Measurements from ENCODE around the gene ALG3.

The ALG3 gene

GRCh38 chr3:184259878-184260723 is 11.3 kb upstream of the ALG3 start:
- DNase-seq: no peak

- DNase-seq: no peak
Observed at GRCh38 chr3:184259396-184259877, 10.7 kb upstream of the ALG3 start.

GRCh38 chr3:184258926-184259325 is 10.2 kb upstream of the ALG3 start:
- DNase-seq: no peak

DNA sequence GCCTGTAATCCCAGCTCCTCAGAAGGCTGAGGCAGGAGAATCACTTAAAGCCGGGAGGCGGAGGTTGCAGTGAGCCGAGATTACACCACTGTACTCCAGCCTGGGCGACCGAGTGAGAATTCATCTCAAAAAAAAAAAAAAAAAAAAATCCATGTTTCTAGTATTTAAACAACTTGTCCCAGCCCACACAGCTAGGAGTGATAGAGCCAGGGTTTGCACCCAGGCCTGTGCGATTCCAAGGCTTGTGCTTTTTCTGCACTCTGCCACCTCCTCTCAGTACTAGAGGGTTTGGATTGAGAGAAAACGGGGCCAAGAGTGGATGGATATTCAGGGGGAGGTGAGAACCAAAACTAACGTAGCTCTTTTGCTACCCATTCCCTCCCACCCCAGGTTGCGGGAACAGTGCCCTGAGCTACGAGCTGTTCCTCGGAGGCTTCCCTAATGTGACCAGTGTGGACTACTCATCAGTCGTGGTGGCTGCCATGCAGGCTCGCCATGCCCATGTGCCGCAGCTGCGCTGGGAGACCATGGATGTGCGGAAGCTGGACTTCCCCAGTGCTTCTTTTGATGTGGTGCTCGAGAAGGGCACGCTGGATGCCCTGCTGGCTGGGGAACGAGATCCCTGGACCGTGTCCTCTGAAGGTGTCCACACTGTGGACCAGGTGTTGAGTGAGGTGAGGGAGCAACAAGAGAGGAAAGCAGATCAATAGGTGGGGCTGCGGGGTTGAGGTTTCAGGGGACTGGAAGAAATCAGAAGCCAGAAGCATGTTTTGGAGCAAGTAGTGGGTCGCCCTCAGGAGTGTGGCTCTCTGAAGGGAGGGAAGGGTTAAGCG is 8.5 kb upstream of the ALG3 start:
- no peak for DNase-seq

GRCh38 chr3:184255291-184256039 is 6.7 kb upstream of the ALG3 start:
- DNase-seq: no peak

DNA sequence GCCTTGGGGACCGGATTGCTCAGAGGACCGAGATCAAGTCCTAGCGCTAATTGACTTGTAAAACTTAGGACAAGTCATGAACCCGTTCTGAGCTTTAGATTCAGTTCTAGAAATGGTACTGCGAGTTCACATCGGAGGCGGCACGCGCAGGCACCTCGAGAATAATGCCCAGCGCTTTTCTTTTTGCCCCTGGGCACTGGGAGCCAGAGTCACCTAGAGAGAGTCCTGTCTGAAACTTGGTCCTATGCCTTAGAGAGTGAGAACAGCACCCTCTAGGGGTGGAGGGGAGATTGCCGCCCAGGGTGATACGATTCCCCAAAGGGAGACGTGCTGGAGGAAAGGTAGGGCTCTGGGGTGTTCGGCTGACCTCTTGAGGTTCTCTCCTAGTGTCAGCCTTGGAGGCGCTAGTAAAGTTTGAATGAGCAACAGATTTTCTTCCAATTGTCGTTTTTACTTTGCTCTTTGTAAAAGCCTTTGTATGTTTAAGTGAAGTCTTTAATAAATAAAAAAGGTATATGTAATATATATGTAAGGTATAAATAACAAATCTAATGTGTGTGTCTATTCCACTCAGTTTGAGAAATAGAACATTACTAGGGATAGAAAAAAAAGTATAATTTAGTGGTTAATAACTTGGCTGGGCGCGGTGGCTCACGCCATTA is 1.5 kb upstream of the ALG3 start:
- DNase-seq: peak; percentile 91

- DNase-seq: peak; percentile 98
Observed at GRCh38 chr3:184249412-184250166, 827 bp upstream of the ALG3 start, which contains the start of gene EEF1AKMT4. TSS of gene EEF1AKMT4 (plus strand) at chr3:184249672. CDS start at chr3:184249695, 23 bp downstream.

DNA sequence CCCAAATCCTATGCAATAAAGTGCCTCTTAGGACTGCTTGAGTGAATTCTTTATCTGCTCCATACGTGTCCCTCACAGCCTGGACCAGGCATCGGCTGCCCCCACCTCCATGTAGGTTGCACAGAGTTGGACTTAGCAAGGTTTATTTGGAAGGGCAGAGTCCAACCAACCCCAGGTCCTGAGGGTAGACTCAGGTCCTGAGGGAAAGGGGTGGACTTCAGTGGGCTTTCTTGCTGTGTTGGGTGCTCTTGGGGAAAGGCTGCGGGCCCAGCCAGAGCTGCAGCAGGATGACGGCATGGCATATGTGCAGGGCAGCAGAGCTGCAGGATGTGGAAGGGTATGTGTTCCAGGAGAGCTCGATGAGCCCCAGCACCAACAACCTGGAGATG is 6.5 kb downstream of the ALG3 start:
- no peak for DNase-seq

DNA sequence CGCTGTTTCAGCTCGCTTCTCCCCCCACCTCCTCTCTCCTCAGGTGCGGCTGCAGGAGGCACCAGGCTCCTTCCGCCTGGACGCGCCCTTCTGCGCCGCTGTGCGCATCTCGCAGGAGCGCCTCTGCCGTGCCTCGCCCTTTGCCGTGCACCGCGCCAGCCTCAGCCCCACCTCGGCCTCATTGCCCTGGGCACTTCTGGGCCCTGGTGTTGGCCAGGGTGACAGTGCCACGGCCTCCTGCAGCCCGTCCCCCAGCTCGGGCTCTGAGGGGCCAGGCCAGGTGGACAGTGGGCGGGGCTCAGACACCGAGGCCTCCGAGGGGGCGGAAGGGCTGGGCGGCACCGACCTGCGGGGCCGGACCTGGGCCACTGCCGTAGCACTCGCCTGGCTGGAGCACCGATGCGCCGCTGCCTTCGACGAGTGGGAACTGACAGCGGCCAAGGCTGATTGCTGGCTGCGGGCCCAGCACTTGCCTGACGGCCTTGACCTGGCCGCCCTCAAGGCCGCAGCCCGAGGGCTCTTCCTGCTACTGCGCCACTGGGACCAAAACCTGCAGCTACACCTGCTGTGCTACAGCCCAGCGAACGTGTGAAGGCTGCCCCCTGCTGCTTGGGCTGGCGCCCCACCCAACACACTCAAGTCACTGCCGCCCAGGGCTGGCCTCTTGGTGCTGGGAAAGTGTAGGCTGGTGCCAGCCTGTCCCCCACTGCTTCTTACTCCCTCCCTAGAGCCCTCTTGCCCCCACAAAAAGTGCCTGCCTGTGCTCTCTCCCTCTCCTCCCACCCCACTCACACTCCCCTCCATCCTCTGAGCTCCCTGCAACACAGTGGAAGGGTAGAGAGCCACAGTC is 7.1 kb downstream of the ALG3 start:
- no peak for DNase-seq

DNA sequence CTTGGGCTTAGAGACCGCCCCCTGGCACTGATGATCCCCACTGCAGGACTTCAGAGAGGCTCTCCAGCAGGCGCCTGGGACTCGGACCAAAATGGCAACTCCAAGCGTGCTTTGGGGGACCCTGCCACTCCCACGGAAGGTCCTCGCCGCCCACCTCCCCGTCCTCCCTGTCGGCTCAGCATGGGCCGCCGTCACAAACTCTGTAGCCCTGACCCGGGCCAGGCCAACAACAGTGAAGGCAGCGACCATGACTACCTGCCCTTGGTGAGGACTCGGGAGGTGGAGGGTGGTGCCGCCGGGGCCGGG is 7.7 kb downstream of the ALG3 start:
- no peak for DNase-seq

DNA sequence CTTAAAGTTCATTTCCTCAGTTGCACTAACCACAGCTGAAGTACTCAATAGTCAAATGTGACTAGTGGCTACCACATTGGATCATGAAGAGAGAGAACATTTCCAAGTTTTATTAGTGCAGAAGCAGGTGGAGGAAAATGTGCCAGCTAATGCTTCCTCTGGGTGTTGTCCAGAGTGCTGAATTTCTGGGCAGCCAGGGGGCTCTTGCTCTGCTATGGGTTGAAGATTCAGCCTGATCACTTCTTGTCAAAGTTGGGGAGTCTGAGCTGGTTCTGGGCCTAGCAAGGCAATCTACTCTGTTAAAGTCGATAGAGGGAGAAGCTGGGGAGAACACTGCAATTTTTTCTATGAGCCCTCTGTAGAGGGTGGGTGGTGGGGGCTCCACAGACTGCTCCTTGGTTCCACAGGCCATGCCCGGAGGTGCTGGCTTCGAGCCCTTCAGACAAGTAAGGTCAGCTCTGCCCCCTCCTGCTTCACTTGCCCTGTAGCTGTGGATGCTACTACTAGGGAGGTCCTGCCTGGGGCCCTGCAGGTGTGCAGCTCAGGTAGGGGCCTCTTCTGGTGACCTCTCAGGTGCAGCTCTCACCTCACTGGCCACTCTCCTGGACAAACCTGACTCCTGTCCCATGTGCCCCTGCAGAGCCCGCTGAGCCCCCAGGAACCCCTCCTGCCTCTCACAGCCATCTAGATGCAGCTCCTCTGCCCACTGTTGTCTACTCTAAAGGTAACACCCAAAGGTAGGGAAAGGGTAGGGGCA is 8.2 kb downstream of the ALG3 start:
- no peak for DNase-seq

- no peak for DNase-seq
Observed at GRCh38 chr3:184239708-184240107, 9.1 kb downstream of the ALG3 start.

DNA sequence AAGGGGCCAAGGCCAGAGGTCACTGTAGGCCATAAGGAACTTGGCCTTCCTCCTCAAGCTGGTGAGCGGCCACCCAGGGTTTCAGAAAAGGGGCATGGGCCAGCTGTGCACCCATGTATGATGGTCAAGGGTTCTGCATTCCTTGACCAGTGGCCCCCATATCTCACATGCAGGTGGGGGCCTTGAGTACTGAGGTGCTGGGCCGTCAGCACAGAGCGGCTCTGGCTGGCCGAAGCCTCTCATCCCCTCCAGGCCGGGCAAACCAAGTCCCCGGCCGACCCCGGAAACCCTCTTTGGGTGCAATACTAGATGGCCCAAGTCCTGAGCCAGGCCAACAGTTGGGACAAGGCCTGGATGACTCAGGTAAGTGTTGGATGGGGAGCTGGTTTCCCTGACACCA is 9.5 kb downstream of the ALG3 start:
- no peak for DNase-seq

- DNase-seq: no peak
Observed at GRCh38 chr3:184238246-184238818, 10.4 kb downstream of the ALG3 start.

DNA sequence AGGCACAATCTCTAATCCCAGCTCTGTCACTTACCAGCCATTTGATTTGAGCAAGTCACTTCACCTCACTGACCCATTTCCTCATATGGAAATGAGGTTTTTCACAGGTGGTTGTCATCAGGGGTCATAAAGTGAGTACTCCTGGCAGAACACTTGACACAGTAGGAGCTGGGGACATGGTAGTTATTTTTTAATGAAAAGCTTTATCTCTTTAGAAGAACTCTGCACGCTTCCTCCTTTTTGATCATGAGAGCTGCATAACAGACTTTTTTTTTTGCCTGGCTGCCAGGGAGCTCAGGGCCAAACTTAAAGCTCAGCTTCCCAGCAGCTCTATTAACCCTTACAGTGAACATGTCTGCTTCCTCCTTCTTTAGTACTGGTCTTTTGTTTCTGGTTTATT is 11.0 kb downstream of the ALG3 start:
- DNase-seq: no peak

DNA sequence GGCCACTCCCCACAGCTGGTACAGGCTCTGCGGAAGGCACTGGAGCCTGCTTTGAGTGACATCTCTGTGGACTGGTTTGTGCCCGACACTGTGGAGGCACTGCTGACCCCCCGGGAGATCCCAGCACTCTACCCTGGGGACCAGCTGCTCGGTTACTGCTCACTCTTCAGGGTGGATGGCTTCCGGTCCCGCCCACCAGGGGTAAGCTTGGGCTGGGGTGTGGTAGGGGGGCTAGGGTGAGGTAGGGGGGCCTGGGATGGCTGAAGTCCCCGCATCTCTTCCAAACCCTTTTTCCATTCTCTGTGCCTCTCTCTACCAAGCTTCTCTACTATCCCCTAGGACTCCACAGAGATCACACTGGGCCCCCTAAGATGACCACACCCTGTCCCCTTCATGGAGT is 11.6 kb downstream of the ALG3 start:
- DNase-seq: no peak

- no peak for DNase-seq
Observed at GRCh38 chr3:184236636-184237035, 12.1 kb downstream of the ALG3 start.

GRCh38 chr3:184236033-184236410 is 12.7 kb downstream of the ALG3 start:
- no peak for DNase-seq

GRCh38 chr3:184235381-184236032 is 13.3 kb downstream of the ALG3 start:
- DNase-seq: no peak
